Measurements from ENCODE around the gene DLG2. TPM values are rescaled to one million over a fixed set of nuclear protein-coding genes. Genes with fewer than 3 reads are reported as not detected.

The DLG2 gene
- total RNA-seq, 1 donor: 1.3 TPM

DNA sequence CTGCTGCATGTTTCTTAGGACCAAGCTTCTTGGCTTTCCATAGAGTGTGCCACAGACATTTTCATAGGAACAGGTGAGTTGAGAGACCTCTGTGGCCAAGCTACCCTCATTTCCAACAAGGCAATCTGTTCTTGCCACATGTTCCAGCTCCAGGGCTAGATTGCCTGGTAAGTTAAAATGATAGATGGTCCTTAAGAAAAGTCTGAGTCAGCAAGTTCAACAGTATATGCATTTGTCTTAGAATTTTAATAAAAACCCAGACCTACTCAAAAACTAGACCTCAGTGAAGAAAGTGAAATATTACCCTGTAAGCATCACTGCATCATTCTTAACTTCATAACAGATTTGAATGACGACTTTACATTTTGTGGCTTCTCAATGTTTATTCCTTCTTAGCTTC is 1123.6 kb downstream of the DLG2 start:
- DNase-seq (ENCODE audit: low read depth): no peak
- TF ChIP-seq, protein P1, sequence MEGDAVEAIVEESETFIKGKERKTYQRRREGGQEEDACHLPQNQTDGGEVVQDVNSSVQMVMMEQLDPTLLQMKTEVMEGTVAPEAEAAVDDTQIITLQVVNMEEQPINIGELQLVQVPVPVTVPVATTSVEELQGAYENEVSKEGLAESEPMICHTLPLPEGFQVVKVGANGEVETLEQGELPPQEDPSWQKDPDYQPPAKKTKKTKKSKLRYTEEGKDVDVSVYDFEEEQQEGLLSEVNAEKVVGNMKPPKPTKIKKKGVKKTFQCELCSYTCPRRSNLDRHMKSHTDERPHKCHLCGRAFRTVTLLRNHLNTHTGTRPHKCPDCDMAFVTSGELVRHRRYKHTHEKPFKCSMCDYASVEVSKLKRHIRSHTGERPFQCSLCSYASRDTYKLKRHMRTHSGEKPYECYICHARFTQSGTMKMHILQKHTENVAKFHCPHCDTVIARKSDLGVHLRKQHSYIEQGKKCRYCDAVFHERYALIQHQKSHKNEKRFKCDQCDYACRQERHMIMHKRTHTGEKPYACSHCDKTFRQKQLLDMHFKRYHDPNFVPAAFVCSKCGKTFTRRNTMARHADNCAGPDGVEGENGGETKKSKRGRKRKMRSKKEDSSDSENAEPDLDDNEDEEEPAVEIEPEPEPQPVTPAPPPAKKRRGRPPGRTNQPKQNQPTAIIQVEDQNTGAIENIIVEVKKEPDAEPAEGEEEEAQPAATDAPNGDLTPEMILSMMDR (IDR thresholded peaks at IDR 0.05; ENCODE audit: insufficient read depth, low read depth, low read length): no peak
- no peak overlapping the region for H3K4me3 ChIP-seq (ENCODE audit: low read depth, low read length)

DNA sequence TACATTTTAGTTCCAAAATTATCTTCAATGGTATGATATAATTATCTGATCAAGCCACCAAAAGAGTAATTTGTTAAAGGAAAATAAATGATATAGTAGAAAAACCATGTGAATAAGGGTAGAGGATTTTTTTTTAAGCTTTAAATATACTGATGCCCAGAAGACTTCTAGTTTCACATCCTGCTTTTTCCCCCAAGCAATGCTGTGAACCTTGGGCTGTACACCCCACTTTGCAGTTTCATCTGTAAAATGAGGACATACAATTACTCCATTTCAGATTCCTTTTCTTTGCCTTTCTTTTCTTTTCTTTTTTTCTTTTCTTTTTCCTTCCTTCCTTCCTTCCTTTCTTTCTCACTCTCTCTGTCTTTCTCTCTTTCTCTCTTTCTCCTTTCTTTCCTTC is 1125.4 kb downstream of the DLG2 start:
- TF ChIP-seq, protein P1 (IDR thresholded peaks at IDR 0.05; ENCODE audit: insufficient read depth, low read depth, low read length): no peak
- DNase-seq (ENCODE audit: low read depth): no peak
- H3K4me3 ChIP-seq (ENCODE audit: low read depth, low read length): no peak overlapping the region

DNA sequence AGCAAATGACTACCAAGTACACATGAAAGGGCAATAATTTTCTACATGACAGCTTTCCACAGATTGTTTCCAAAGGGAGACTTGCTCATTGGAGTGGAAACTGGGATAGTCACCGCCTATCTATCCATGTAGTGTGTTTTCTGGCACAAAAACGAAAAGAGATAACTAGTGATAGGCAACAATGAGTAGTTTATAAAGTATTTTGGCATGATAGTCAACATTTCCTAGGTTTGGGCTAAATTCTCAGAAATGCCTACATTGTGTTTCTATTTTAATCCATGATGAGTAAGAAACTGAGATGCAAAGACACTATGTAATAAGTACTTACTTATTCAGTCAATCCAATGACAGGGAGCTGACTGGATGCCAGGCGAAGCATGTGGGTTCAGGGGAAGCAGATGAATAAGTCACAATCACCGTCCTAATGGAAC is 1129.1 kb downstream of the DLG2 start:
- TF ChIP-seq, protein P1 (IDR thresholded peaks at IDR 0.05; ENCODE audit: insufficient read depth, low read depth, low read length): no peak
- DNase-seq (ENCODE audit: low read depth): no peak
- no peak overlapping the region for H3K4me3 ChIP-seq (ENCODE audit: low read depth, low read length)

- TF ChIP-seq, protein P1 (IDR thresholded peaks at IDR 0.05; ENCODE audit: insufficient read depth, low read depth, low read length): no peak
- no peak for DNase-seq (ENCODE audit: low read depth)
- no peak overlapping the region for H3K4me3 ChIP-seq (ENCODE audit: low read depth, low read length)
Observed at GRCh38 chr11:84497181-84497580, 1130.0 kb downstream of the DLG2 start.

- no peak for DNase-seq (ENCODE audit: low read depth)
- TF ChIP-seq, protein P1 (IDR thresholded peaks at IDR 0.05; ENCODE audit: insufficient read depth, low read depth, low read length): no peak
- H3K4me3 ChIP-seq (ENCODE audit: low read depth, low read length): no peak overlapping the region
Observed at GRCh38 chr11:84496122-84496521, 1131.0 kb downstream of the DLG2 start.

DNA sequence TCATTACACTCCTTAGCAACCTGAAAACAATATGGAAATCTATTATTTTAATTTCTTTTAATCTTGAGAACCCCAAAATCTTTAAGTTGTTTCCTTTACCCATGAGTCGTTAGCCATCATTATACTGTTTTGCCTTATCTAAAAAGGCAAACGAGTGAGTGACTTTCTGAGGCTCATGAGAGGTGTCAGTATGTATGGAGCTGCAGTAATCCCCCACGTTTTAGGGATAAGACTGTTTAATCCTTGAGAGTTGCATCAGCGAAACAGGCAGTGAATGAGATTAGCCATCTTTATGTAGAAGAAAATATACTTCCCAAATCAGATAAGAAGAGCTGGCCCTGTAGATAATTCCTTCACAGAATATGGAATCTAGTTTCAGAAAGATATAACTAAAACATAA is 1147.0 kb downstream of the DLG2 start:
- no peak for DNase-seq (ENCODE audit: low read depth)
- TF ChIP-seq, protein P1 (IDR thresholded peaks at IDR 0.05; ENCODE audit: insufficient read depth, low read depth, low read length): no peak
- no peak overlapping the region for H3K4me3 ChIP-seq (ENCODE audit: low read depth, low read length)

DNA sequence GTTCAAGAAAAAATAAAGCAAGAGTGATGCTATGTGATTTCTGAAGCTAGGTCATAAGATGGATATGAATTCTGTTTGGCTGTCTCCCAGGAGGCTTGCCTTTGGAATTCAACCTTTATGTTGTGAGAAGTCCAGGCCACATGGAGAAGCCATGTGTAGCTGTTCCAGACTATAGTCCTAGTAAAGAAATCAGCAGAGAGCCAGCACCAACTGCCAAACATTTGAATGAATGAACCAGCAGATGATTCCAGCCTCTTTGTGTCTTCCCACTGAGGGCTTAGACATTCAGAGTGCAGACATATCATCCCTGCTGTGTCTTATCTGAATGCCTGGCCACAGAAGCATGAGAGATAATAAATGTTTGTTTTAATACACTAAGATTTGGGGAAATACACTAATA is 1150.6 kb downstream of the DLG2 start:
- H3K4me3 ChIP-seq (ENCODE audit: low read depth, low read length): no peak overlapping the region
- TF ChIP-seq, protein P1 (IDR thresholded peaks at IDR 0.05; ENCODE audit: insufficient read depth, low read depth, low read length): no peak
- no peak for DNase-seq (ENCODE audit: low read depth)
